ENCODE measurements around the gene S100A1.

- TF ChIP-seq CTCF (IDR thresholded peaks at IDR 0.05) (no peak), ZFX (IDR thresholded peaks at IDR 0.05; ENCODE audit: borderline replicate concordance) (no peak)
These were observed 20.9 kb upstream of the S100A1 start for GRCh38 chr1:153607381-153607780.
